GM10248 (cell line): ENCODE data around the gene NFIB.
A peak's percentile ranks its signal among the peaks of the same experiment; 100 is the strongest.

Source experiments
- CTCF ChIA-PET: fragments of 300-600 bp; sonication (Branson Sonifier 250); formaldehyde crosslinking; extraction: SDS; loops from one replicate; lab custom pipeline; 2021; ENCODE audit warnings: antibody characterized with exemption; lab: Yijun Ruan, JAX
- POLR2A ChIA-PET: fragments of 350-650 bp; sonication (Branson Sonifier 250); formaldehyde crosslinking; extraction: SDS; loops from one replicate; lab custom pipeline; 2020; ENCODE audit warnings: antibody characterized with exemption; lab: Yijun Ruan, JAX
- DNase-seq: peaks from one replicate; pipeline ENCODE4 v3.0.0; 2012; ENCODE audit errors: extremely low spot score
- TF ChIP-seq, protein P1 (sequence below): IDR thresholded peaks from 2 replicates; pipeline ENCODE4 v1.5.1; 2012; ENCODE audit warnings: mild to moderate bottlenecking, low read depth; ENCODE audit errors: extremely low read depth, missing control alignments, control extremely low read depth

The NFIB gene

DNA sequence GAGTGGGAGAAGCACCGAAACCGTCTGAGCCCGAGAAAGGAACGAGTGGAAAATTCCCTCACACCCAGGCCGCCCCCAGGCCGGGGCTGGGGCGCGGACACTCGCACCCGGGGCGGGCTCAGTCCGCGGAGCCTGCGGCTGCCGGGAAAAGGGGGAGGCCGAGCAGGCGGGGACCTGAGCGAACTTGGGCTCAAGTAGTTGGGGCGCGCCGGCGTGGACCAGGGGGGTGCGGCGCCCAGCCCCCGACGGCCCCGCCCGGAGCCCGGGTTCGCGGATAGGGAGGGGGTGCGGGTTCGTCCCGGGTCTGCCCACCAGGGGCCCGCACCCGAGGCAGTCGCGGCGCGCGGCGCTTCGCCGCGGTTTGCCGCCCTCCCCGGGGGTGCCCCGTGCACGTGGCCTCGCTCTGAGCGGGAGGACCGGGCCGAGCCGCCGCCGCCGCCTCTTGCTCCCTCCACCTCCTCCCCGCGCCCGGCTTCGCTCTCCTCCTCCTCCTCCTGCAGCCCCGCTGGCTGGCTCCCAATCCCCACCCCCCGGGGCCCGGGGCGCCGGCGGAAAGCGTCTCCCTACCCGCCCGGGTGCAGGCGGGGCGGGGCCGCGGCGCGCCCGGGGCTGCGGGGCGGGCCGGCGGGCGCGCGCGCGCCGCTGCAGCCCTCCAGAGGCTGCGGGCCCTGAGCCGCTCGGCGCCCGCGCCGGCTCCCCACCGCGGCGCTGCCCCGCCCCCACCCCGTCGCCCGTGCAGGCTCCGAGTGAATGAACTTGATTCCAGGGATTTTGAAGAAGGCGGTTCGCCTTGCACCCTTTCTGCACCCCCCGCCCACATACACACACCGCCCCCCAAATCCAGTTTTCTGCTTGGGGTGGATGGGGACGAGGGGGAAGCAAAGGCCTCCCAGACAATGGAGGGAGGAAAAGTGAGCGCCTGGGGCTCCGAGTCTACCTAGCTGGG, 1.3 kb upstream of the NFIB start:
- peak; percentile 35 for DNase-seq
- ChIA-PET POLR2A (no interaction called here), CTCF (no interaction called here)
- TF ChIP-seq, protein P1, sequence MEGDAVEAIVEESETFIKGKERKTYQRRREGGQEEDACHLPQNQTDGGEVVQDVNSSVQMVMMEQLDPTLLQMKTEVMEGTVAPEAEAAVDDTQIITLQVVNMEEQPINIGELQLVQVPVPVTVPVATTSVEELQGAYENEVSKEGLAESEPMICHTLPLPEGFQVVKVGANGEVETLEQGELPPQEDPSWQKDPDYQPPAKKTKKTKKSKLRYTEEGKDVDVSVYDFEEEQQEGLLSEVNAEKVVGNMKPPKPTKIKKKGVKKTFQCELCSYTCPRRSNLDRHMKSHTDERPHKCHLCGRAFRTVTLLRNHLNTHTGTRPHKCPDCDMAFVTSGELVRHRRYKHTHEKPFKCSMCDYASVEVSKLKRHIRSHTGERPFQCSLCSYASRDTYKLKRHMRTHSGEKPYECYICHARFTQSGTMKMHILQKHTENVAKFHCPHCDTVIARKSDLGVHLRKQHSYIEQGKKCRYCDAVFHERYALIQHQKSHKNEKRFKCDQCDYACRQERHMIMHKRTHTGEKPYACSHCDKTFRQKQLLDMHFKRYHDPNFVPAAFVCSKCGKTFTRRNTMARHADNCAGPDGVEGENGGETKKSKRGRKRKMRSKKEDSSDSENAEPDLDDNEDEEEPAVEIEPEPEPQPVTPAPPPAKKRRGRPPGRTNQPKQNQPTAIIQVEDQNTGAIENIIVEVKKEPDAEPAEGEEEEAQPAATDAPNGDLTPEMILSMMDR: no peak

DNA sequence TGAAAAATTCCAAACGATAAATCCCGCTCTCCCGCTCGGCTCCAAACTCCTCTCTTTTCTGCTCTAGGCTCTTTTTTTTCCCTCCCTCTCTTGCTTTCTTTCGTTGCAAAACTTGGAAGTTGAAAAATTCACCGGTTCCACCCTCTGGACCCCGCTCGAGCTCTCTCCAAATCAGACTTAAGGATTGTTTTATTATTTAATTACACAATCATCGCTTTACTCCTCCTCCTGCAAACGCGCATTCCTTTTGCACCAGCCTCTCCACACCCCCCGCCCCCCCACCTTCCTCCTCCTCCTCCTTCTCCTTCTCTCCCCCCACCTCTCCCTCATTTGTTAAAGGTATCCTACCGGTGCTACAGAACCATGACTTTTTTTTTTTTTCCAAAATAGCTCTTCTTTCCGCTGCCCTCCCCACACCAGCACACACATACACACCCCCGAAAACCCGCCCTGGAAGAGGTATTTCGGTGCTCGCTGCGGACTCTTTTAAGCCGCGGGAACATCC, 535 bp upstream of the NFIB start:
- peak; percentile 15 for DNase-seq
- POLR2A ChIA-PET: no interaction called here
- CTCF ChIA-PET: no interaction called here
- TF ChIP-seq, protein P1: no peak

DNA sequence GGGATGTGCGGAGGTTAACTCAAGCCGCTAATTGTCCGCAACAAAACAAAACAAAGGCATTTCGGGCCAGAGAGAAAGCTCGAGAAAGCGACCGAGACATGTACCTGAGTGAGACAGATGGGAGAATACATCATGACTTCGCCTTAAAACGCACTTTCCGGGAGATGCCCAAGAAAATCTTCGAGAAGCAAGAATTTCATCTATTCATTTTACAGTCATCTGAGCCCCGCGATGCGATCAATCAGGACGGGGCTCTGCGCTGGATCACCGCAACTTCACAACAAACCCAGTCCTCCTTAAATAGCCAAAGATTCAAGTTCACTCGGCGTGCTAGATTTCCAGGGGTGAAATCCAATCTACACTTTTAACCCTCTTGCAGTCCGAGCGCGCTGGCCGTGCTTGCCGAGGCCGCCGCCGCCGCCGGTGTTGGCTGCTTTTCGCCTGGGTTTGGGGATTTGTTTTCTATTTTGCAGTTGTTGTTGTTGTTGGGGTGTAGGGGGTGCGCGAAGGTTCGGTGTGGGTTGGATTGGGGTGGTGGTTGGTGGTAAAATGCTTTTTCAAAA, 482 bp downstream of the NFIB start:
- ChIA-PET POLR2A (no interaction called here), CTCF (no interaction called here)
- TF ChIP-seq, protein P1: no peak
- DNase-seq: peak; percentile 24

DNA sequence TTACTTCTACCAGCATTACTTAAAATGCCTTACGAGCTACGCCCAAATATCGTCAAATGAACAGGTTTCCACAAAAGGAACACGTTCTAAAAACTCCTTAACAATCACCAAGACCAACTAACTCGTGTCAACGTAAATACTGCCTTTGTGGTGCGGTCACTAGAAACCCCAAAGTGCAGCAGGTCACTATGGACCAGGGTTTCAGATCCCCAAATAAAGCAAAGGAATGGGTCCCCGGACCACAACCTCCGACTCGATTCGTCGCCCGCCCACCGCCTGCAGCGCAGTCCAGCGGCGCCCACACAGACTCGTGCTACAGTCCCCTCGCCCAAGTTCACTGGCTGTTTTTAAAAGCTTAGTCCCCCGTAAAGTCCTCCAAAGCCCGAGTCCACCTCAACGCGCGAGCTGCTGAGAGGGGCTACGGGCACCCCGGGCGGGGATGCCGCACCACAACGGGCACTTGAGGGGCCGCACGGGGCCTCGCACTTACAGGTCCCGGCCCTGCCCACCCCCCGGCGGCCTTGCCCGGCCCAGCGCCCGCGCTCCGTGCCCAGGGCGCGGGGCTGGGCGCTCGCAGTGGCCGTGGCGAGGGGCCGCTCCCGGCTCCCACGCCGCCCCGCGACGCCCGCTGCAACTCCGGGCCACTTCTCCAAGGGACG, 1.1 kb downstream of the NFIB start:
- ChIA-PET POLR2A (no interaction called here), CTCF (interaction anchor here (1.9 kb wide), 1 partner anchor 9 kb away, joined by 5 read pairs; no protein-coding TSS in a partner anchor)
- DNase-seq: peak; percentile 14
- TF ChIP-seq, protein P1: no peak

DNA sequence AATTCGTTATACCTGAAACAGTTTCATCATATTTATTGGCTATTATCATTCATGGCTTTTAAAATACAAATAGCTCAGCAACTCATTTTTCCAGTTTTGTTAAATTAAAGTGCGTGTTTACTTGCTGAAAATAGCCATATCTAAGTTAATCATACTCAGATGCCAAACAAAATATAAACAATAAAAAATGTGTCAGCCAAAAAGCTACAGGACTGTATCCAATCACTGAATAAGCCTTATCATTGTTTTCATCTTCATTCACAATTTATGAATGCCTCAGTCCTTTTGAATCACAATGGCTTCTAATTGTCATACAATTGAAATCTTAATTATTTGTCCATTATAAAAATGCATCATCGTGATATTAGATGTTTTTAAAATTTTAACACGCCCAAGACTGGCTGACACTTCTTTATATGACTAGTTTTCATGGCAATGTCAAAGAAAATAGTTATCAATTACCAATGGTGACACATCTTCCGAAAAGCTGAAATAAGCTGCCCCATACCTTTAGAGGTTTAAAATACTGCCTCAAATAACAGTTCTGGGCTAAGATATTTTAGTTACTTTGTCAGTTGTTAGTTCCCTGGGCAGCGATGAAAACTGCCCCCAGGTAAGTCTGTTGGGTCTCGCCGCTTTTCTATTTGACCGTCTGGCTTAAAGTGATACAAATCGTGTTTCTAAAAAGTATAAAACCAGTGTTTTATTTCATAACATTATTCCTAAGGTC, 1.8 kb downstream of the NFIB start:
- CTCF ChIA-PET: interaction anchor here (1.9 kb wide), 1 partner anchor 9 kb away, joined by 5 read pairs; no protein-coding TSS in a partner anchor
- no peak for DNase-seq
- POLR2A ChIA-PET: no interaction called here
- TF ChIP-seq, protein P1: no peak
